Caki2 (cell line): ENCODE data around the gene GSTM5. TPM values are rescaled to one million over a fixed set of nuclear protein-coding genes. Genes with fewer than 3 reads are reported as not detected.
"Not testable (repeated sequence)": the region's sequence is repeated elsewhere in the genome, so short reads cannot be mapped to it uniquely, and the experiment has no call there.

Experiments
- DNase-seq: peaks from one replicate; pipeline ENCODE4 v3.0.0-alpha.2; 2015; ENCODE audit warnings: low read depth
- in situ Hi-C: cut with HindIII; loops from 2 replicates; pipeline ENCODE4 v1.10.0; 2016; ENCODE audit warnings: low sequenced_read_pairs, low pct_unique_long_range_greater_than_20kb, mixed read lengths
- total RNA-seq: library from RNA; depleted of rRNA; stranded (reverse); fragments of >200 nt; shearing (Covaris generic); gene quantifications from 2 replicates; pipeline ENCODE4 v1.2.3, GENCODE V29; 2014; ENCODE audit warnings: low replicate concordance

The GSTM5 gene
- total RNA-seq, 1 experiment from 2014 or later = not detected

- DNase-seq = peak; percentile 70
- in situ Hi-C loops = no loop called here
Observed at GRCh38 chr1:109722908-109723691, 11.0 kb downstream of the GSTM5 start.

GRCh38 chr1:109724933-109725332, 12.9 kb downstream of the GSTM5 start:
- DNase-seq = no peak
- in situ Hi-C loops = no loop called here

- in situ Hi-C loops = no loop called here
- DNase-seq = no peak
Observed at GRCh38 chr1:109725510-109725909, 13.5 kb downstream of the GSTM5 start.

- in situ Hi-C loops = no loop called here
- DNase-seq = no peak
Observed at GRCh38 chr1:109726007-109726406, 14.0 kb downstream of the GSTM5 start.

GRCh38 chr1:109726728-109727373, 14.8 kb downstream of the GSTM5 start:
- no peak for DNase-seq
- in situ Hi-C loops = no loop called here

- DNase-seq = no peak
- in situ Hi-C loops = no loop called here
Observed at GRCh38 chr1:109728870-109729269, 16.8 kb downstream of the GSTM5 start.

- DNase-seq = no peak
- in situ Hi-C loops = no loop called here
Observed at GRCh38 chr1:109730666-109731065, 18.6 kb downstream of the GSTM5 start.

GRCh38 chr1:109732390-109732881, 20.4 kb downstream of the GSTM5 start:
- in situ Hi-C loops = no loop called here
- no peak for DNase-seq

GRCh38 chr1:109733236-109733870, 21.3 kb downstream of the GSTM5 start:
- no peak for DNase-seq
- in situ Hi-C loops = no loop called here

GRCh38 chr1:109739738-109740614, 27.9 kb downstream of the GSTM5 start:
- in situ Hi-C loops = no loop called here
- DNase-seq = peak; percentile 65

GRCh38 chr1:109740615-109741373, 28.7 kb downstream of the GSTM5 start, which contains the start of gene GSTM3:
Gene GSTM3, minus strand, starts transcription at chr1:109741038. Its CDS starts 751 bp downstream, at chr1:109740287.
- in situ Hi-C loops = no loop called here
- DNase-seq = no peak

- DNase-seq, in situ Hi-C loops: not testable (repeated sequence)
Observed at GRCh38 chr1:109748311-109748710, 36.3 kb downstream of the GSTM5 start.

GRCh38 chr1:109749221-109749620, 37.2 kb downstream of the GSTM5 start:
- in situ Hi-C loops = no loop called here

GRCh38 chr1:109750241-109750882, 38.3 kb downstream of the GSTM5 start:
- DNase-seq = no peak
- in situ Hi-C loops = no loop called here

More at GRCh38 chr1:109749221-109749620, 37.2 kb downstream of the GSTM5 start:
- no peak for DNase-seq

GRCh38 chr1:109750920-109751319, 38.9 kb downstream of the GSTM5 start:
- no peak for DNase-seq
- in situ Hi-C loops = no loop called here

GRCh38 chr1:109751531-109752260, 39.6 kb downstream of the GSTM5 start:
- in situ Hi-C loops = no loop called here
- no peak for DNase-seq
